ENCODE results near the gene TSC22D2. TPM values are rescaled to one million over a fixed set of nuclear protein-coding genes. Genes with fewer than 3 reads are reported as not detected.

The TSC22D2 gene
- total and polyA plus RNA-seq, 2 of the 8 experiments (the other 6 are each of a cell fraction or from before 2014, with no cell fraction given) = 3.4 to 27.6 TPM

GRCh38 chr3:150402217-150402616 lies 5.9 kb upstream of the TSC22D2 start (continued):
- no peak for TF ChIP-seq ASH2L (IDR thresholded peaks at IDR 0.05; ENCODE audit: low read length)
- no peak for TF ChIP-seq RAD21 (IDR thresholded peaks at IDR 0.05 in 1 of 2, conservative IDR thresholded peaks at IDR 0.05 in 1 of 2; ENCODE audit: low read depth in 2 of 2, low read length in 2 of 2)
- TF ChIP-seq POLR2A (IDR thresholded peaks at IDR 0.05; ENCODE audit: control extremely low read depth in 1 of 2, low read depth in 2 of 2, low read length in 2 of 2) = no peak

Measured in H1 (cell line).